Endothelial cell of umbilical vein (primary cell): ENCODE data around the gene MIS18BP1. TPM values are rescaled to one million over a fixed set of nuclear protein-coding genes. Genes with fewer than 3 reads are reported as not detected.

Experiments
- BruUV-seq: library from RNA; stranded (reverse); fragments of 400-500 nt; replicated peaks from 2 replicates; lab custom pipeline; 2021; lab: Mats Ljungman, UMichigan
- CTCF ChIA-PET: fragments of 300-600, 350-600 bp; sonication (Branson Sonifier 250); formaldehyde crosslinking; loops from one replicate; lab custom pipeline; 2021; ENCODE audit warnings: antibody characterized with exemption, inconsistent platforms; lab: Charles Lee
- POLR2A ChIA-PET: fragments of 300-600, 350-600 bp; sonication (Branson Sonifier 250); formaldehyde crosslinking; loops from one replicate; lab custom pipeline; 2021; ENCODE audit warnings: antibody characterized with exemption, inconsistent platforms; lab: Charles Lee
- DNase-seq: peaks from one replicate; pipeline ENCODE4 v3.0.0-alpha.2; 2011; ENCODE audit warnings: low read depth, low spot score
- FAIRE-seq: peaks from 2 replicates; lab custom pipeline; 2011; peaks lifted over from hg19 to GRCh38; lab: Jason Lieb, UNC
- H2AFZ ChIP-seq: 2 replicates; pipeline ENCODE4 v1.6.0; 2012; ENCODE audit warnings: low read depth, low read length, control low read depth, inconsistent platforms
- H3K27ac ChIP-seq: 2 replicates; pipeline ENCODE4 v1.5.1; 2011; ENCODE audit warnings: low read depth, mild to moderate bottlenecking, control low read depth, low read length, moderate library complexity; ENCODE audit not compliant: insufficient read depth
- H3K27me3 ChIP-seq, 2 experiments: 2 replicates each; pipeline versions ENCODE4 v1.6.0 to v1.6.1; 2011; ENCODE audit warnings: low read length in 2 of 2, mixed read lengths in 1 of 2; ENCODE audit not compliant: control insufficient read depth in 2 of 2, insufficient read depth in 2 of 2
- H3K36me3 ChIP-seq, 2 experiments: 2 replicates in 1 of 2; 3 replicates in 1 of 2; pipeline ENCODE4 v1.5.1; 2011; ENCODE audit warnings: low read length in 2 of 2, mild to moderate bottlenecking in 1 of 2, moderate library complexity in 1 of 2; ENCODE audit not compliant: control insufficient read depth in 2 of 2, insufficient read depth in 2 of 2; ENCODE audit errors: extremely low read depth in 1 of 2
- H3K4me1 ChIP-seq: 3 replicates; pipeline ENCODE4 v1.5.1; 2011; ENCODE audit warnings: mild to moderate bottlenecking, low read length; ENCODE audit not compliant: control insufficient read depth, insufficient read depth; ENCODE audit errors: extremely low read depth
- H3K4me2 ChIP-seq: 2 replicates; pipeline ENCODE4 v1.6.1; 2011; ENCODE audit warnings: low read length, control low read depth, mixed read lengths; ENCODE audit not compliant: insufficient read depth
- H3K4me3 ChIP-seq, 3 experiments: fragments of 200-600 bp in 1 of 3; sonication (generic), shearing (Covaris generic) in 1 of 3; replicated peaks in 1 of 3; 2 replicates each; pipeline ENCODE4 v1.5.1; 2011 to 2016; ENCODE audit warnings: control low read depth in 3 of 3, low read length in 3 of 3, mild to moderate bottlenecking in 2 of 3, inconsistent platforms in 1 of 3, low read depth in 1 of 3, moderate library complexity in 1 of 3; ENCODE audit not compliant: insufficient read depth in 1 of 3
- H3K79me2 ChIP-seq: 2 replicates; pipeline ENCODE4 v1.6.0; 2012; ENCODE audit warnings: low read length, inconsistent platforms; ENCODE audit not compliant: control insufficient read depth, insufficient read depth
- H3K9ac ChIP-seq: replicated peaks from 2 replicates; pipeline ENCODE3; 2011; ENCODE audit warnings: low read length, control low read depth; ENCODE audit not compliant: insufficient read depth; ENCODE audit errors: extremely low read depth
- H3K9me1 ChIP-seq: replicated peaks from 3 replicates; pipeline ENCODE4 v1.6.0; 2011; ENCODE audit warnings: mild to moderate bottlenecking, low read length; ENCODE audit not compliant: control insufficient read depth, insufficient read depth; ENCODE audit errors: extremely low read depth
- H3K9me3 ChIP-seq: replicated peaks from 2 replicates; pipeline ENCODE4 v1.5.1; 2012; ENCODE audit warnings: low read length, inconsistent platforms; ENCODE audit not compliant: control insufficient read depth, insufficient read depth
- H4K20me1 ChIP-seq: replicated peaks from 2 replicates; pipeline ENCODE3; 2011; ENCODE audit warnings: mild to moderate bottlenecking, low read length; ENCODE audit not compliant: control insufficient read depth, insufficient read depth; ENCODE audit errors: extremely low read depth
- CTCF ChIP-seq, 2 donors: IDR thresholded peaks; 1 replicate in 1 of 2; 2 replicates in 1 of 2; pipeline ENCODE4 v1.5.1; 2011; ENCODE audit warnings: low read length in 2 of 2, mild to moderate bottlenecking in 2 of 2, moderate library complexity in 2 of 2, control low read depth in 1 of 2, inconsistent platforms in 1 of 2, low read depth in 1 of 2; ENCODE audit not compliant: insufficient read depth in 1 of 2; ENCODE audit errors: extremely low read depth in 1 of 2
- EZH2 ChIP-seq: IDR thresholded peaks from 2 replicates; pipeline ENCODE4 v1.6.1; 2012; ENCODE audit warnings: borderline replicate concordance, low read depth, mild to moderate bottlenecking, moderate library complexity, low read length, inconsistent platforms; ENCODE audit not compliant: severe bottlenecking
- FOS ChIP-seq: IDR thresholded peaks from 2 replicates; pipeline ENCODE4 v1.6.1; 2011; ENCODE audit warnings: mild to moderate bottlenecking, low read length, moderate library complexity, borderline replicate concordance; ENCODE audit not compliant: insufficient read depth
- GATA2 ChIP-seq: IDR thresholded peaks from 2 replicates; pipeline ENCODE4 v1.7.0; 2011; ENCODE audit warnings: low read depth, mild to moderate bottlenecking, moderate library complexity, mixed read lengths, low read length; ENCODE audit not compliant: insufficient read length, insufficient read depth
- JUN ChIP-seq: IDR thresholded peaks from 2 replicates; pipeline ENCODE4 v1.6.1; 2011; ENCODE audit warnings: borderline replicate concordance, low read depth; ENCODE audit not compliant: insufficient read length, insufficient read depth
- MAX ChIP-seq: IDR thresholded peaks from 2 replicates; pipeline ENCODE4 v1.6.1; 2011; ENCODE audit not compliant: insufficient read depth, insufficient read length
- MYC ChIP-seq: IDR thresholded peaks from one replicate; pipeline ENCODE4 v1.6.1; 2011; ENCODE audit warnings: mild to moderate bottlenecking, low read depth, low read length
- POLR2A ChIP-seq: IDR thresholded peaks from 2 replicates; pipeline ENCODE4 v1.6.1; 2012; ENCODE audit warnings: low read depth, mild to moderate bottlenecking, control low read depth, low read length
- POLR2AphosphoS5 ChIP-seq: IDR thresholded peaks from 2 replicates; pipeline ENCODE4 v1.6.1; 2012; ENCODE audit warnings: low read depth, mild to moderate bottlenecking, control low read depth, low read length, moderate library complexity; ENCODE audit not compliant: insufficient read depth
- dilution Hi-C: fragments of 300-500 bp; cut with MboI; formaldehyde crosslinking; loops from one replicate; pipeline ENCODE4 v1.15.0; 2019; ENCODE audit warnings: low sequenced_read_pairs; ENCODE audit not compliant: extremely low pct_ligation_motif_present
- intact Hi-C: fragments of 100-400 bp; cut with micrococcal nuclease; formaldehyde crosslinking; loops from one replicate; pipeline ENCODE4 v1.10.0; 2022
- polyA plus RNA-seq, 4 experiments: library from polyadenylated mRNA; depleted of rRNA in 3 of 4; stranded (reverse) in 3 of 4; unstranded in 1 of 4; fragments of >200 nt; gene quantifications; 2 replicates each; pipeline versions ENCODE4 v1.2.1 to v1.2.3, GENCODE V29; 2011 to 2012; ENCODE audit warnings: missing spikeins in 1 of 4
- total RNA-seq: library from RNA; stranded (reverse); gene quantifications from 2 replicates; pipeline ENCODE4 v1.2.3, GENCODE V29; 2021

Gene MIS18BP1
- total and polyA plus RNA-seq, 2 donors (not counting 3 experiments of a cell fraction or from before 2014, with no cell fraction given): 8.9 to 43.3 TPM

DNA sequence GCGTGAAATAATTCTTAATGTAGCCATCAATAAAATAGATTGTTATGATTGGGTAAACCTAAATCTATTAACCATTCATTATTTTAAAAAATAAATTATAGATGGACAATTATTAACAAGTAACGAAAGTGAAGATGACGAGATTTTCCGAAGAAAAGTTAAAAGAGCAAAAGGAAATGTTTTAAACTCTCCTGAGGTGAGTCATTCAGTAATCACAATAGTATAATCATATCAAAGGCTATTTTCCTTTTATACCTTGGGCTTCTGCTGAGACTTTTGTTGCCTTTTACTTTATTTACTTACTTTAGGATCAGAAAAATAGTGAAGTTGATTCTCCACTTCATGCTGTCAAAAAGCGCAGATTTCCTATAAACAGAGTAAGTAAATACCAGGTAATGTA is 71.7 kb downstream of the MIS18BP1 start:
- TF ChIP-seq FOS: peak; percentile 68
- TF ChIP-seq EZH2: no peak
- no peak for TF ChIP-seq MYC
- no peak for TF ChIP-seq MAX
- no peak for TF ChIP-seq POLR2A
- TF ChIP-seq CTCF (IDR thresholded peaks at IDR 0.05; ENCODE audit: extremely low read depth in 1 of 2, insufficient read depth in 1 of 2, low read depth in 1 of 2, low read length in 2 of 2): no peak
- no peak for TF ChIP-seq GATA2
- no peak for TF ChIP-seq POLR2AphosphoS5
- TF ChIP-seq JUN: peak; percentile 82
- DNase-seq: peak; percentile 49
- peak overlapping the region; percentile 94 for H3K4me2 ChIP-seq

More for the DNA sequence above, 71.7 kb downstream of the MIS18BP1 start:
- Histone ChIP-seq H3K9me1 (no peaks in the 10 kb centered on the region), H3K9ac (peak overlapping the region; percentile 71), H3K9me3 (no peaks in the 10 kb centered on the region), H2AFZ (no peak overlapping the region), H3K79me2 (no peaks in the 10 kb centered on the region), H3K4me3 (peak overlapping the region in 2 of 3 experiments; percentile 13 to 48), H3K27ac (peak overlapping the region; percentile 77), H4K20me1 (no peaks in the 10 kb centered on the region), H3K27me3 (no peaks in the 10 kb centered on the region), H3K4me1 (peaks cover 23% of the 10 kb centered on the region), H3K36me3 (no peaks in the 10 kb centered on the region)
- intact Hi-C loops (loop anchor here (1.0 to 5.0 kb wide), 2 partner anchors 47 to 71 kb away; partner anchors contain the start of genes FKBP3 and MIS18BP1), dilution Hi-C loops (no loop called here)
- BruUV-seq: no TSS peak
- ChIA-PET CTCF (interaction anchor here (1.3 kb wide), 1 partner anchor 268 kb away, joined by 4 read pairs; no protein-coding TSS in a partner anchor), POLR2A (interaction anchor here (0.5 kb wide), 1 partner anchor 53 kb away, joined by 3 read pairs; no protein-coding TSS in a partner anchor)
- FAIRE-seq: peak; percentile 76
